DMS53 treated with DMSO at 0.1 percent for 48 hours (cell line): ENCODE measurements around the gene NAV3.

Experiments used
- DNase-seq: peaks from one replicate; lab custom pipeline; 2025; ENCODE audit not compliant: unreplicated experiment; lab: John Stamatoyannopoulos, UW

NAV3 gene

GRCh38 chr12:78037707-78038106 lies 207.0 kb downstream of the NAV3 start:
- DNase-seq: no peak

DNA sequence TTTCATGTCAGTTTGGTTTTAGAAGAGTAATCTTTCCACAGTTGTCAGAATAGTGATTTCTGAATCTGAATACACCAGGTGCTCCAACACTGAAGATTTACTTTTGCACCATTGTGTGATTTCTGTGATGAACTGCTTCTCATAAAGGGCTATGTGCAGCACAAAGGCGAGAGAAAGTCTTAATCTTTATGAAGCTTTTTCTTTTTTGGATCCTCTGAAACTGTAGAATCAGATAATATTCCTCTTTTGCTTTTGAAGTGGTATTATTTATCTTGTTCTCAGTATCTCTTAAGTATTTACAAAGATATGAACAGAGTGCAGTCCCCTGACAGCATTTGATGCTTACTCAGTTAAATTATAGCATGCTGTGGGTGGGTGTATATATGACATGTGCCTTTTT lies 207.8 kb downstream of the NAV3 start:
- DNase-seq: no peak

- DNase-seq: no peak
Measured at GRCh38 chr12:78038986-78039385, 208.3 kb downstream of the NAV3 start.

GRCh38 chr12:78040111-78040510 lies 209.4 kb downstream of the NAV3 start:
- DNase-seq: no peak

- DNase-seq: no peak
Measured at GRCh38 chr12:78050790-78051189, 220.1 kb downstream of the NAV3 start.

GRCh38 chr12:78055545-78055944 lies 224.9 kb downstream of the NAV3 start:
- DNase-seq: no peak

DNA sequence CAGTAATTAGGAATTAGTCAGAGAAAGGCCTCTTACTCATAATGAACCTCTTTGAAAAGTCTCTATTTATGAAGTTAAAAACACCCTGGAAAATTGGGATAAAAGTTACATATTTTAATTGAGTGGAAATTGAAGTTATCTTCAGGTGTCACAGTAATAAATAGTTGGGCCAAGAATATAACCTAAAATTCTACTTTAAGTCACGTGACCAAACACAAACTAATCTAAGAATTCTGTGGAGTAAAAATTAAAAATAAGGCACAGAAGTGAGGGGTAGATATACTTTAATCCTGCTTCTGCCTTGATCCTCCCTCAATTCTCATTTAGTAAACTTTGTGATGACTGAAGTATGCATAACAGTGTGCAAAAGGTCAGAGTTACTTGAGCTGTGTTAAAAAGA lies 226.4 kb downstream of the NAV3 start:
- no peak for DNase-seq

GRCh38 chr12:78060186-78060585 lies 229.5 kb downstream of the NAV3 start:
- no peak for DNase-seq

DNA sequence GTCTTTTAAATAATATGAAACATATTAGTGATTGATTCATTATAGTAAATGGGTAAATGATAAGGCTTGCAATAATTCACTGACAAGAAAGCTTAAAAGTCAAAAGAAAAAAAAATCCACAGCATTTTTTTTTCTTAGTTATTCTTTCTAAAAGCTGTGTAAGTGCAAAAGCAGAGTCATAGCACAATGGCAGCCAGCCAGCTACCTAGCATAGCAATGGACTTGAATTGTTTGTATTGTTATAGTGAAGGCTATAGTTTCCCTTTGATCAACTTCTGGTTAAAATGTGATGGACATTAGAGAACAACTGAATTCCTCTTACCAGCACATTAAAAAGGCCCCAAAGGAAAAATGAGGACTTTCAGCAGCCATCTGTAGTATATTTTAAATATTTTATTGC lies 232.1 kb downstream of the NAV3 start:
- peak; percentile 21 for DNase-seq

GRCh38 chr12:78081590-78082314 lies 251.1 kb downstream of the NAV3 start:
- no peak for DNase-seq

- DNase-seq: no peak
Measured at GRCh38 chr12:78085542-78086182, 255.0 kb downstream of the NAV3 start.

DNA sequence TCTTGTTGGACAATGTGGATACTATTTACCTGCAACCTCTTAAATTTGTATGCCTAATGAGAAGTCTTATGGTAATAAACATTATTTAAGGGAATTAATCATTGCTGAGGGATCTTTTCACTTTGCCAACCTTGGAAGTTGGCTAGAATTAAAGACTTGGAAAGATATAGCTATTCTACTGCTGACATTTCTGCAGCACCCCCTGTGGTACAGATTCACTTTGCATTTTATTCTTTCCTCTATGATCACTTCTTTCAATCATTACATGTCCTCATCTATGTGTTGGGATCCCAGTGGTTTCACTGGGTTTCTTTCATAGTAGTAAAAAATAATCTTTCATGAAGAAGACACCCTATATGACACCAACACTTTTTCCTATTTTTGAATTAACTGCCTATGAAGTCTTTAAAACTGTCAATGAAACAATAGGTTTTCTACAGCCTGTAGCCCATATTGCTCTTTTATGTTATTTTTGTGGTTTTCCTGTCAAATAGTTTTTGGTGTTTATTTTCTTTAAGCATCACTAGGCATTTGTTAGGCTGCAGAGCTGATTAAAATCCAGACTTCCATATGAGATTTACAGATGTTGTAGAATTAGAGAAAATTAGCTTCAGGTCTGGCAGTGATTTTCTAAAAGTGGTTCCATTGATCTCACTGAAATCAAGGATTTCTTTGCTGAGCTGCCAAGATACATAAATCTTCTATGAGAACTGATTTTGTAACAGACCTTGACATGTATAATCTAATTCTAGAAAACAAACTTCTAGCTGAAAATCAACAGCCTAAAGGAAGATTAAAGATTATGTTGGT lies 256.1 kb downstream of the NAV3 start:
- no peak for DNase-seq

DNA sequence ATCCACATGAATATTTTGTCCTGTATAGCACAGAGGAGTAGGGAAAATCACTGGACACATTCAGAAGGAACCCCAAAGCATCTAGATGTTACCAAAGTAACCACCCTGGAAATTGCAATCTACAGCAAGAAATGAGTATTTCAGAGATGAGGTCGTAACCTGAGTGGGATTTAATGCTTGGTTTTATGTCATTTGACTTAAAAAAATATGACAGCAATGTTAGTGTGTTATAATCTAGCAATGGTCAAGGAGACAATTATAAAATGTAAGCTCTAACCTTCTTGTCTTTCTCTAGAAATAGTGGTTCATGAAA lies 256.6 kb downstream of the NAV3 start:
- DNase-seq: no peak

GRCh38 chr12:78088391-78088832 lies 257.7 kb downstream of the NAV3 start:
- peak; percentile 72 for DNase-seq

DNA sequence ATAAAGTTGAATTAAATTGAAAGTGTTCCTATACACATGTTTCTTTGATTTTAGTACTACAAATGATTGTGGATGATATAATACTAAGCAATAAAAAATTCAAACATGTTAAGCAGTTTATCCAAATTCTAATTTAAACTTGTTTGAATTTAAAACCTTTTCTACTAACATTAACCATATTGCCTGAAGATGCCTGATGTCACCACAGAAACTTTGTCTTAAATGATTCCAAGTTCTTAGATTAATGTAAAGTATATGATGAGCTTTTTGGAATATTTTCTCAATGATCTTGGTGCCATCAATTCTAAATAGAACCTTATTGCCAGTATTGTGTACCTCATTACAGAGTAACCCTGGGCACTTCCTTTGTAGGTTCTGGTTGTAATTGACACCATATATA lies 259.6 kb downstream of the NAV3 start:
- DNase-seq: no peak

- DNase-seq: no peak
Measured at GRCh38 chr12:78095623-78096022, 264.9 kb downstream of the NAV3 start.

DNA sequence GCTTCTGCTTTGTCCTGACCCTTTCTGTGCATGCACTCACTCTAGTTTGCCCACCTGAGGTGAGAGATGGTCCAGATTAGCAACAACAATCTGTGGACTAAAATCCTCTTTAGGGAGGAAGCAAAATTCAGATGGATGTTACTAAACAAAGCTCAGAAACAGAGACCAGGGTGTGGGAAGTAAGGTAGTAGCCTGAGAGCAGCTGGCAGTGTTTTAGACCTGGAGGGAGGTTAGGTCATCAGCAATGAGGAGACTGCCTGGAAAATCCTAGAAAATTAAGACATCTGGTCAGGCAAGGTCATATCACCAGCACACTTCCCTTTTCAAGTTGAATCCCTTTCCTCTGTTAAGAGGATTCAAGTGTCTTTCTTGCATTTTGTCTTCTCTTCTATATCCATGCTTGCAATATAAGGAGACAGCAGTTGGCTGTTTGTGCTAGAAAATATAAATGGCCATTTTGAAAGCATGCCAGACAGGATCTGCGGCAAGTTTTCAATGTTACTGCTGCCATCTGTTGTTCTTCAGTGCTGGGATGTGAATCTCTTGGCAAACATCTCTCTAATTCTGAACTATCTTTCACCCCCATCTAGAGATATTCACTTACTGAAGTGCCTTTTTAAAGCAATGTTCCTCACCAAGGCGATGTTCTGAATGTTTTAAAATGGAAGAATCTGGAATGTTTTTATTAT lies 266.4 kb downstream of the NAV3 start:
- DNase-seq: peak; percentile 54

- no peak for DNase-seq
Measured at GRCh38 chr12:78099806-78100205, 269.1 kb downstream of the NAV3 start.

DNA sequence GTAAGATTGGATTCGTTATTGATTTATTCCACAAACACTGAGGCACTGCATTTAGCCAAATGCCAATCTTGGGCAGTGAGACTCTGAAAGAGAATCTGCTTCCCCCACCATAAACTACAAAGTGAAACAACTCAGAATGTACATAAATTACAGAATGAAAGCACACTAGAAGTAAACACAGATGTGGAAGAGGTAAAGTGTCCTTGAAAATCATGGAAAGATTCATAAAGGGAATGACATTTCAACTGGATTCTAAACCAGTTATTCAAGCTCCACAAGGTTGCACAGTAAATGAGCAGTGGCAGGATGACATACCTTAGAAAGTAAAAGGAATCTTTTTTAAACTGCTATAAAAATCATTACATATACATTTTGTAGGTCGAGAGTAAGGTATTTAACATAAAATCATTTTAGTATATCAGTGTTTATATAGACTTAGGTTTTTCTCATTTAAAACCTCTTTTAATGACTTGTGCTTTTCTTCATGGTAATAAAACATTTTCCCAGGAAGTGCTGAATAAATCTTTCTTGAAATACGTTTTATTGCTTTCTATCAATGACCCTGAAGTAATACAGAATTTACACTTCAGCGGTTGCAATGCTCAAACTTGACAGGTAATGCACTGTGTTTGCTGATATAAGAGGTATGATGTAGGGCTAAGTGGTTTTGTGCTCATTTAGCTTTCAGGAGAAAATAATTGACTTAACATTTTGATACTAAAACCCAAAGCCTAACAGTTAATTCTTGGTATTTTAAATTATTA lies 270.6 kb downstream of the NAV3 start:
- DNase-seq: peak; percentile 85

DNA sequence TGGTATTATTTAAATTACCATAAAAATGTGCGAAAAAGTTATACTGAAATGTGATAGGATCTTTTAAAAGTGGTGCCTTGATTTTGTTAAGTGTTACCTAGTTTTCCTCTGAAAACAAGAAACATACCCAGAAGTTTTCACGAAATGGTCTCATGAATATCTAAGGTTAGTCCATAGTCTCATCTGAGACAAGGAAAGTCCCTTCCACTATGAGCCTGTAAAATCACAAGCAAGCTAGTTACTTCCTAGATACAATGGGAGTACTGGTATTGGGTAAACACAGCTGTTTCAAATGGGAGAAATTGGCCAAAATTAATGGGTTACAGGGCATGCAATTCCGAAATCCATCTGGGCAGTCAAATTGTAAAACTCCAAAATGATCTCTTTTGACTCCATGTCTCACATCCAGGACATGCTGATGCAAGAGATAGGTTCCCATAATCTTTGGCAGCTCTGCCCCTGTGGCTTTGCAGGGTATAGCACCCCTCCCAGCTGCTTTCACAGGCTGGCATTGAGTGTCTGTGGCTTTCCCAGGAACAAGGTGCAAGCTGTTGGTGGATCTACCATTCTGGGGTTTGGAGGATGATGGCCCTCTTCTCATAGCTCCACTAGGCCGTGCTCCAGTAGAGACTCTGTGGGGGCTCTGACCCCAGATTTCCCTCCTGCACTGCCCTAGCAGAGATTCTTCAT lies 271.4 kb downstream of the NAV3 start:
- no peak for DNase-seq
